NT2/D1 (cell line): Measurements from ENCODE around the gene WDR43.

ENCODE experiments used
- SUZ12 ChIP-seq: IDR thresholded peaks from 2 replicates; pipeline ENCODE4 v1.6.1; 2011; ENCODE audit not compliant: insufficient read length, insufficient read depth; ENCODE audit errors: extremely low read depth
- YY1 ChIP-seq: IDR thresholded peaks from 2 replicates; pipeline ENCODE4 v1.6.1; 2011; ENCODE audit not compliant: insufficient read length, insufficient read depth

DNA sequence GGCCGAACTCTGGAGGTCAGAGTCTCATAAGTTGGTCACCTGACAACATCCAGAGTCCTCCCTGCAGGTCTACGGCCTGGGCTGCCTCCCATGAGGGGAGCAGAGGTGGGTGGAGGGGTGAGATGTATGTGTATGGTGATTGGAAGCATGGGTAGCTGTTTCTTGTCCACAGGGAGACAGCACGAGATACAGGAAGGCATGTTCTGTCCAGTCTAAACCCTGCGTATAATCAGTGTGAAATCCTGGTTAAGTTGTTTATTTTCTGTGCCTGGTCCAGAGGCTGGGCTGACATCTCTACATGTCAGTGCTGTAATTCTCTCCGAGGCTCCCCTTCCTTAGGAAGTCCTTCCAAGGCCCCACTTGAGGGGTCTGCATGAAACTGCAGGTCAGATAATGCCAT is 95.5 kb downstream of the WDR43 start:
- TF ChIP-seq SUZ12 (no peak), YY1 (no peak)
